ENCODE results near the gene IL13RA1. TPM values are rescaled to one million over a fixed set of nuclear protein-coding genes. Genes with fewer than 3 reads are reported as not detected.

Gene IL13RA1
- total RNA-seq, 2 donors from 2014 or later, result 52.8 to 119 TPM

DNA sequence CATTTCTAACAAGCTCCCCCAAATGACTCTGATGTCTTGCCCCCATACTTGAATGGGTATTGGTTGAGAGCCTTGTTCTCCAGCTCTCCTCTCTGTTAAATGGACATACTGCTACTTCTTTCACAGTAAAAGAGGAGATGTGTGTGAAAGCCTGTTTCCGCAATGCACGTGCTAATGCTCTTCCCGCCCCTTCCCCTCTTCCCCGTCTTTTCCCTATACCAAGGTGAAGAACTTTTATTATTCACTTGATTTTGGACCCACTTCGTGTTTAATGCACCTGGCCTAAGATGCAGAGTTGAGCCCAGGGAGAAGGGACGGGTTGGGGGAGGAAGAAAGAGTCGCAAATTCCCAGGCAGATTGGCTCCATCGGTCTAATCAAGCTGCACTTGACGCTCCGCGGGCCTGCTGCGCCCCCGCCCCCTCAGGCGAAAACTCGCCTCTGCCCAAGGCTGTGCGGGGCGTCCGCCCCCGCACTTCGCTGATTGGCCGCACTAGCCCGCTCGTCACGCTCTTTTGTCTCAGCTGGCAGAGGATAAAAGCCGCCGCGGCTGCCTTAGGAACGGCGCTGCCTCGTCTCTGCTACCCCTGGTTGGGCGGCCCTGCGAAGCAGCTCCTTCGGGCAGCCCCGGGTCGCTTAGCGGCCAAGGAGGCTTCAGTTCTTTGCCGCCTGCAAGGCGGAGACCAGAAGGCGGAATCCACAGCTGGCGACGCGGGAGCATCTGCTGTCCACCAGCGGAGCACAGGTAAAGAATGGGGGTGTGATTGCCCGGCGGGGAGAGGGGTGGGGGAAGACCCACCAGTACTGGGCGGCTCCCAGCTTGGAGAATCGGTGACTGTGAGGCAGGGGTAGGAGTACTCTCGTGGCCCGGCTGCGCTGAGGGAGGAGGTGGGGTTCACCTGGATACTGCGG lies 96.1 kb downstream of the IL13RA1 start, which contains the start of gene ZCCHC12:
TSS of gene ZCCHC12 (plus strand) at position 562 of the 910 bp plus-strand sequence. CDS start 1,421 bp downstream, outside the sequence.
- TF ChIP-seq, protein P1, sequence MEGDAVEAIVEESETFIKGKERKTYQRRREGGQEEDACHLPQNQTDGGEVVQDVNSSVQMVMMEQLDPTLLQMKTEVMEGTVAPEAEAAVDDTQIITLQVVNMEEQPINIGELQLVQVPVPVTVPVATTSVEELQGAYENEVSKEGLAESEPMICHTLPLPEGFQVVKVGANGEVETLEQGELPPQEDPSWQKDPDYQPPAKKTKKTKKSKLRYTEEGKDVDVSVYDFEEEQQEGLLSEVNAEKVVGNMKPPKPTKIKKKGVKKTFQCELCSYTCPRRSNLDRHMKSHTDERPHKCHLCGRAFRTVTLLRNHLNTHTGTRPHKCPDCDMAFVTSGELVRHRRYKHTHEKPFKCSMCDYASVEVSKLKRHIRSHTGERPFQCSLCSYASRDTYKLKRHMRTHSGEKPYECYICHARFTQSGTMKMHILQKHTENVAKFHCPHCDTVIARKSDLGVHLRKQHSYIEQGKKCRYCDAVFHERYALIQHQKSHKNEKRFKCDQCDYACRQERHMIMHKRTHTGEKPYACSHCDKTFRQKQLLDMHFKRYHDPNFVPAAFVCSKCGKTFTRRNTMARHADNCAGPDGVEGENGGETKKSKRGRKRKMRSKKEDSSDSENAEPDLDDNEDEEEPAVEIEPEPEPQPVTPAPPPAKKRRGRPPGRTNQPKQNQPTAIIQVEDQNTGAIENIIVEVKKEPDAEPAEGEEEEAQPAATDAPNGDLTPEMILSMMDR (IDR thresholded peaks at IDR 0.05), result no peak
- Histone ChIP-seq H3K9ac (ENCODE audit: low read depth in 2 of 2, low read length in 2 of 2) (no peak within 1 kb of the TSS), H3K27ac (no peak within 1 kb of the TSS), H3K4me3 (peak within 1 kb of the TSS; percentile 17), H3K27me3 (peaks cover 25% of the 10 kb centered on the region), H3K9me3 (no peaks in the 10 kb centered on the region), H3K36me3 (no peaks in the 10 kb centered on the region), H3K4me1 (no peaks in the 10 kb centered on the region)
- no peak for DNase-seq
- intact Hi-C loops (cut with DNase I), result no loop called here

DNA sequence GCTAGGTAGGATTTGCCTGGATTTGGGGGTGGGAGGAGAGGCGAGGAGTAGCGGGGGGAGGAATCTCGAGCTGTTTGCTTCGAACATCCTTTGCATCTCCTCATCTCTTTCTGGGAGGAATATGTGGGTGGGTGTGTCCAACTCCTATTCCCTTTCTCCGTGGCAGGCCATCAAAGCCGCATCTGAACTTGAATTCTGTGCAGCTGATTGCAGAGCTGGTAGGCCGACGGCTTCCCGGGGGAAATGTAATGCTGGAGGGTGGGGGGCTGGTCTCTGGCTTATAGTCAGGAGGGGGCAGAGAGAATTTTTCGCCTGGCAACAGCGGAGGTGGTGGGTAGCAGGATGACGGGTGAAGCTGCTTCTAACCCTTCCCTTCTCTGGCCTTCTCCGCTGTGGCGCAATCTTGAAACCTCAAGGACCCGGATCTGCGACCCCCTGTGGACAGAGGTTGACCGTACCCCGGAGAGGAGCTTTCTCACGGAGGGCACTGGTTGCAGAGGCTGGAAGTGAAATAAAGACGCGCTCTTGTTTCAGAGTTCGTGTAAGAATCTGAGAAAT lies 96.8 kb downstream of the IL13RA1 start:
- peaks cover 25% of the 10 kb centered on the region for H3K27me3 ChIP-seq
- H3K36me3 ChIP-seq, result no peaks in the 10 kb centered on the region
- H3K4me3 ChIP-seq, result peak overlapping the region; percentile 17
- H3K27ac ChIP-seq, result no peak overlapping the region
- intact Hi-C loops (cut with DNase I), result no loop called here
- H3K9me3 ChIP-seq, result no peaks in the 10 kb centered on the region
- no peak overlapping the region for H3K9ac ChIP-seq (ENCODE audit: low read depth in 2 of 2, low read length in 2 of 2)
- TF ChIP-seq, protein P1 (IDR thresholded peaks at IDR 0.05), result no peak
- no peak for DNase-seq
- H3K4me1 ChIP-seq, result no peaks in the 10 kb centered on the region

DNA sequence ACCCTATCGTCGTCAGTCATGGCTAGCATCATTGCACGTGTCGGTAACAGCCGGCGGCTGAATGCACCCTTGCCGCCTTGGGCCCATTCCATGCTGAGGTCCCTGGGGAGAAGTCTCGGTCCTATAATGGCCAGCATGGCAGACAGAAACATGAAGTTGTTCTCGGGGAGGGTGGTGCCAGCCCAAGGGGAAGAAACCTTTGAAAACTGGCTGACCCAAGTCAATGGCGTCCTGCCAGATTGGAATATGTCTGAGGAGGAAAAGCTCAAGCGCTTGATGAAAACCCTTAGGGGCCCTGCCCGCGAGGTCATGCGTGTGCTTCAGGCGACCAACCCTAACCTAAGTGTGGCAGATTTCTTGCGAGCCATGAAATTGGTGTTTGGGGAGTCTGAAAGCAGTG lies 97.8 kb downstream of the IL13RA1 start:
- H3K27ac ChIP-seq, result no peak overlapping the region
- peaks cover 25% of the 10 kb centered on the region for H3K27me3 ChIP-seq
- H3K4me3 ChIP-seq, result no peak overlapping the region
- no peak overlapping the region for H3K9ac ChIP-seq (ENCODE audit: low read depth in 2 of 2, low read length in 2 of 2)
- TF ChIP-seq, protein P1 (IDR thresholded peaks at IDR 0.05), result no peak
- H3K9me3 ChIP-seq, result no peaks in the 10 kb centered on the region
- no peaks in the 10 kb centered on the region for H3K4me1 ChIP-seq
- DNase-seq, result no peak
- H3K36me3 ChIP-seq, result no peaks in the 10 kb centered on the region
- intact Hi-C loops (cut with DNase I), result no loop called here

DNA sequence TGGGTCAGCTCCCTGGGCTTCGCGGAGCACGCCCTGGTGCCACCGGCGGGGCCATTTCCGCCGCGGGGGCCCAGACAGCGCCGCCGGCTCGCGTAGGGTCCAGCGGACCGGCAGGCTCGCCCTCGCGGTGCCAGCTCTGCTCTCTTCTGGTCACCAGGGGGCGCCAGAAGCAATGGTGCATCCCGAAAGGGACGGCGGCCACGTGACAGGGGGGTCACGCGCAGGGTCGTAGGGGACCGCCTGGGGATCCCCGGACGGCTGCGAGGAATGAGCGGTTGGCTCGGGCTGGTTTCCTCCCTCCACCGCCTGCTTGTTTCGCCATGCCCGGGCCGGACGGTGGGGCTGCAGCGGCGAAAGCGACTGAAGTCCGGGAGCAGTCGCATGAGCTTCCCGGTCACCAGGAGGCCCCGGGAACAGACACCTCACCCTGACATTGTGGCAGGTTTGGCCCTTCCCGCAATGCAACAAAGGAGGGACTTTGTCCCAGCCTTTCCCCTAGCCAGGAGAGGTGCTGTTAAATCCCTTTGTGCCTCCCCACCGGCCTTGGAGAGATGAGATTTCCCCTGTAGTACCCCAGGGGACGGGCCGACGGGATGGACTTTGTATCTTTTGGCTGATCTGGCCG lies 112.0 kb downstream of the IL13RA1 start:
- no peaks in the 10 kb centered on the region for H3K36me3 ChIP-seq
- TF ChIP-seq, protein P1 (IDR thresholded peaks at IDR 0.05), result peak; percentile 64
- no peak overlapping the region for H3K9ac ChIP-seq (ENCODE audit: low read depth in 2 of 2, low read length in 2 of 2)
- H3K4me3 ChIP-seq, result peak overlapping the region; percentile 32
- no peak overlapping the region for H3K27ac ChIP-seq
- peak; percentile 87 for DNase-seq
- H3K27me3 ChIP-seq, result peaks cover 3% of the 10 kb centered on the region
- H3K4me1 ChIP-seq, result no peaks in the 10 kb centered on the region
- no peaks in the 10 kb centered on the region for H3K9me3 ChIP-seq
- intact Hi-C loops (cut with DNase I), result no loop called here

Other genes starting within 250 kb of the IL13RA1 start
- 1 to 10 TPM; 3.3 to 8.7 TPM for gene DOCK11, start 231.8 kb upstream of the IL13RA1 start, total RNA-seq
- gene ZCCHC12, start 96.2 kb downstream of the IL13RA1 start, total RNA-seq, result under 1 TPM in 1 of 2 donors, not detected in 1; 0.37 TPM
- gene LONRF3, start 247.0 kb downstream of the IL13RA1 start, total RNA-seq, result 1 to 10 TPM; 7.4 to 7.8 TPM

Data from colonic mucosa (tissue), 4 donors.